Osteoblast (primary cell): Measurements from ENCODE around the gene LMNTD1. TPM values are rescaled to one million over a fixed set of nuclear protein-coding genes. Genes with fewer than 3 reads are reported as not detected.
A peak's percentile ranks its signal among the peaks of the same experiment; 100 is the strongest.
"Not testable (repeated sequence)": the region's sequence is repeated elsewhere in the genome, so short reads cannot be mapped to it uniquely, and the experiment has no call there.

ENCODE experiments used
- DNase-seq: peaks from one replicate; pipeline ENCODE4 v3.0.0; 2011; ENCODE audit warnings: low spot score, mixed read lengths; ENCODE audit not compliant: insufficient read length; ENCODE audit errors: missing footprints
- H2AFZ ChIP-seq: 2 replicates; pipeline ENCODE4 v1.6.0; 2011; ENCODE audit warnings: mild to moderate bottlenecking, low read length
- H3K27ac ChIP-seq: 2 replicates; pipeline ENCODE4 v1.5.1; 2011; ENCODE audit warnings: mild to moderate bottlenecking, low read depth, low read length, moderate library complexity
- H3K27me3 ChIP-seq: 2 replicates; pipeline ENCODE4 v1.6.0; 2012; ENCODE audit warnings: mild to moderate bottlenecking, control low read depth, inconsistent platforms, low read length, moderate library complexity; ENCODE audit not compliant: insufficient read depth
- H3K36me3 ChIP-seq: 2 replicates; pipeline ENCODE4 v1.5.1; 2011; ENCODE audit warnings: mild to moderate bottlenecking, low read length, control low read depth, moderate library complexity; ENCODE audit not compliant: insufficient read depth
- H3K4me1 ChIP-seq: 2 replicates; pipeline ENCODE4 v1.5.1; 2011; ENCODE audit warnings: mild to moderate bottlenecking, low read length, control low read depth, moderate library complexity; ENCODE audit not compliant: insufficient read depth
- H3K4me2 ChIP-seq: 2 replicates; pipeline ENCODE4 v1.6.0; 2011; ENCODE audit warnings: mild to moderate bottlenecking, low read length; ENCODE audit not compliant: insufficient read depth
- H3K4me3 ChIP-seq: fragments of 200-600 bp; sonication (generic); 3 replicates; pipeline ENCODE4 v1.5.1; 2012; ENCODE audit warnings: mild to moderate bottlenecking, low read length, inconsistent platforms; ENCODE audit not compliant: insufficient read depth
- H3K79me2 ChIP-seq: 2 replicates; pipeline ENCODE4 v1.6.0; 2012; ENCODE audit warnings: mild to moderate bottlenecking, low read length, control low read depth, inconsistent platforms; ENCODE audit not compliant: insufficient read depth
- H3K9me3 ChIP-seq: 2 replicates; pipeline ENCODE4 v1.5.1; 2011; ENCODE audit warnings: low read depth, low read length, control low read depth
- H4K20me1 ChIP-seq: 2 replicates; pipeline ENCODE4 v1.6.0; 2012; ENCODE audit warnings: mild to moderate bottlenecking, low read length, control low read depth; ENCODE audit not compliant: insufficient read depth
- CTCF ChIP-seq: IDR thresholded peaks from 2 replicates; pipeline ENCODE4 v1.5.1; 2011; ENCODE audit warnings: mild to moderate bottlenecking, low read depth, low read length, moderate library complexity; ENCODE audit errors: extremely low read depth
- small RNA-seq: library from RNA; depleted of rRNA; stranded (forward); fragments of <200 nt; gene quantifications from one replicate; pipeline ENCODE3, GENCODE V24; 2012
- total RNA-seq: library from RNA; depleted of rRNA; stranded (reverse); fragments of >200 nt; gene quantifications from 2 replicates; pipeline ENCODE4 v1.2.3, GENCODE V29; 2012

LMNTD1 gene
- total RNA-seq, 1 donor, result not detected

GRCh38 chr12:25427337-25428249, 125.5 kb downstream of the LMNTD1 start:
- no peaks in the 10 kb centered on the region for H4K20me1 ChIP-seq
- no peak overlapping the region for H3K4me3 ChIP-seq
- H3K79me2 ChIP-seq, result no peaks in the 10 kb centered on the region
- peaks cover 6% of the 10 kb centered on the region for H3K4me1 ChIP-seq
- TF ChIP-seq CTCF, result no peak
- DNase-seq, result peak; percentile 21
- H3K27me3 ChIP-seq, result no peaks in the 10 kb centered on the region
- H2AFZ ChIP-seq, result no peak overlapping the region
- H3K36me3 ChIP-seq, result no peaks in the 10 kb centered on the region
- no peak overlapping the region for H3K4me2 ChIP-seq
- no peak overlapping the region for H3K27ac ChIP-seq
- H3K9me3 ChIP-seq, result no peaks in the 10 kb centered on the region

DNA sequence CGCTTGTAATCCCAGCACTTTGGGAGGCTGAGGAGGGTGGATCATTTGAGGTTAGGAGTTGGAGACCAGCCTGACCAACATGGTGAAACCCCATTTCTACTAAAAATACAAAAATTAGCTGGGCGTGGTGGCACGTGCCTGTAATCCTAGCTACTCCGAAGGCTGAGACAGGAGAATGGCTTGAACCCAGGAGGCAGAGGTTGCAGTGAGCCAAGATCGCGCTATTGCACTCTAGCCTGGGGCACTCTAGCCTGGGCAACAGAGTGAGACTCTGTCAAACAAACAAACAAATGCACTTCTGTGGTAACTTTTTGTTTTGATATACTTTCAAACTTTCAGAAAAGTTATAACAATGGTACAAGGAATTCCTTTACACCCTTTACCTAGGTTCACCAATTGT, 126.3 kb downstream of the LMNTD1 start:
- H3K4me3 ChIP-seq, H4K20me1 ChIP-seq: not testable (repeated sequence)

More for the DNA sequence above, 126.3 kb downstream of the LMNTD1 start:
- not testable (repeated sequence) for H3K4me2 ChIP-seq, H3K27ac ChIP-seq, H3K79me2 ChIP-seq, H3K36me3 ChIP-seq, DNase-seq, H3K9me3 ChIP-seq, H3K27me3 ChIP-seq, H2AFZ ChIP-seq, H3K4me1 ChIP-seq

Small RNA genes lying within 50 kb of the gene (small RNA-seq; reads per million reads assigned to genes)
- gene TUBB4BP1, result not detected
